DND-41 (cell line): Measurements from ENCODE around the gene SLC2A11.

Source experiments
- ATAC-seq: fragments of 200-7000 bp; cut with Tn5 transposase; 3 replicates; pipeline ENCODE4 v1.9.1; 2021; ENCODE audit warnings: low read depth; ENCODE audit not compliant: insufficient read depth
- DNase-seq: peaks from one replicate; pipeline ENCODE4 v3.0.0-alpha.2; 2020
- H2AFZ ChIP-seq: 2 replicates; pipeline ENCODE4 v1.6.0; 2012; ENCODE audit warnings: low read depth, low read length
- H3K27ac ChIP-seq: 2 replicates; pipeline ENCODE4 v1.5.1; 2012; ENCODE audit warnings: low read length, inconsistent platforms
- H3K27me3 ChIP-seq: fragments of 200-600 bp; sonication (generic); 2 replicates; pipeline ENCODE4 v1.6.0; 2012; ENCODE audit warnings: low read length, mild to moderate bottlenecking, inconsistent platforms; ENCODE audit not compliant: insufficient read depth, poor library complexity
- H3K36me3 ChIP-seq: 2 replicates; pipeline ENCODE4 v1.5.1; 2012; ENCODE audit warnings: low read length, inconsistent platforms; ENCODE audit not compliant: insufficient read depth
- H3K4me1 ChIP-seq: 2 replicates; pipeline ENCODE4 v1.5.1; 2012; ENCODE audit warnings: mild to moderate bottlenecking, low read length; ENCODE audit not compliant: insufficient read depth
- H3K4me2 ChIP-seq: 2 replicates; pipeline ENCODE4 v1.6.0; 2012; ENCODE audit warnings: mild to moderate bottlenecking, moderate library complexity, low read length, inconsistent platforms; ENCODE audit not compliant: insufficient read depth
- H3K4me3 ChIP-seq, 2 experiments: fragments of 200-600 bp in 1 of 2; shearing (Covaris generic) in 1 of 2; 2 replicates each; pipeline ENCODE4 v1.5.1; 2012 to 2016; ENCODE audit warnings: inconsistent platforms in 2 of 2, low read length in 2 of 2, mild to moderate bottlenecking in 2 of 2, low read depth in 1 of 2, moderate library complexity in 1 of 2
- H3K79me2 ChIP-seq: 2 replicates; pipeline ENCODE4 v1.6.0; 2012; ENCODE audit warnings: low read length, inconsistent platforms; ENCODE audit not compliant: insufficient read depth
- H3K9ac ChIP-seq: 2 replicates; pipeline ENCODE4 v1.6.0; 2012; ENCODE audit warnings: low read depth, mild to moderate bottlenecking, inconsistent platforms, low read length, moderate library complexity
- H3K9me3 ChIP-seq: 2 replicates; pipeline ENCODE4 v1.5.1; 2012; ENCODE audit warnings: low read length, moderate library complexity, mild to moderate bottlenecking, inconsistent platforms; ENCODE audit not compliant: insufficient read depth, severe bottlenecking
- H4K20me1 ChIP-seq: 2 replicates; pipeline ENCODE4 v1.6.0; 2012; ENCODE audit warnings: low read length; ENCODE audit not compliant: insufficient read depth
- CTCF ChIP-seq: IDR thresholded peaks from 2 replicates; pipeline ENCODE4 v1.5.1; 2012; ENCODE audit warnings: borderline replicate concordance, low read length, moderate library complexity, mild to moderate bottlenecking; ENCODE audit not compliant: poor library complexity, severe bottlenecking; ENCODE audit errors: extremely low read depth
- EZH2 ChIP-seq: IDR thresholded peaks from 3 replicates; pipeline ENCODE4 v1.6.1; 2012; ENCODE audit warnings: borderline replicate concordance, low read depth, mild to moderate bottlenecking, moderate library complexity, low read length, inconsistent platforms; ENCODE audit not compliant: severe bottlenecking

The SLC2A11 gene

GRCh38 chr22:23833911-23834317, 23.8 kb upstream of the SLC2A11 start:
- no peak overlapping the region for H3K27ac ChIP-seq
- TF ChIP-seq CTCF (no peak), EZH2 (no peak)
- peaks cover 39% of the 10 kb centered on the region for H4K20me1 ChIP-seq
- peaks cover 81% of the 10 kb centered on the region for H3K36me3 ChIP-seq
- H3K79me2 ChIP-seq = peaks cover 28% of the 10 kb centered on the region
- no peaks in the 10 kb centered on the region for H3K9me3 ChIP-seq
- no peak overlapping the region for H2AFZ ChIP-seq
- ATAC-seq (no peak), DNase-seq (no peak)
- H3K4me1 ChIP-seq = peaks cover 13% of the 10 kb centered on the region
- no peaks in the 10 kb centered on the region for H3K27me3 ChIP-seq
- no peak overlapping the region for H3K4me3 ChIP-seq
- no peak overlapping the region for H3K9ac ChIP-seq
- no peak overlapping the region for H3K4me2 ChIP-seq

GRCh38 chr22:23834406-23834792, 23.3 kb upstream of the SLC2A11 start:
- H3K27ac ChIP-seq = no peak overlapping the region
- ATAC-seq (no peak), DNase-seq (no peak)
- no peak overlapping the region for H3K4me2 ChIP-seq
- no peak overlapping the region for H3K4me3 ChIP-seq
- H3K9ac ChIP-seq = no peak overlapping the region
- H3K27me3 ChIP-seq = no peaks in the 10 kb centered on the region
- no peak for TF ChIP-seq EZH2
- no peak for TF ChIP-seq CTCF
- H3K36me3 ChIP-seq = peaks cover 76% of the 10 kb centered on the region
- H3K4me1 ChIP-seq = peaks cover 15% of the 10 kb centered on the region
- H3K9me3 ChIP-seq = no peaks in the 10 kb centered on the region
- H3K79me2 ChIP-seq = peaks cover 26% of the 10 kb centered on the region
- peaks cover 35% of the 10 kb centered on the region for H4K20me1 ChIP-seq
- no peak overlapping the region for H2AFZ ChIP-seq

GRCh38 chr22:23834793-23835483, 22.7 kb upstream of the SLC2A11 start:
- no peak for TF ChIP-seq CTCF
- TF ChIP-seq EZH2 = no peak
- H3K27ac ChIP-seq = no peak overlapping the region

More at GRCh38 chr22:23834793-23835483, 22.7 kb upstream of the SLC2A11 start:
- peaks cover 71% of the 10 kb centered on the region for H3K36me3 ChIP-seq
- ATAC-seq = no peak
- no peak overlapping the region for H2AFZ ChIP-seq
- DNase-seq = no peak
- H3K4me2 ChIP-seq = no peak overlapping the region
- peaks cover 20% of the 10 kb centered on the region for H3K4me1 ChIP-seq
- peaks cover 35% of the 10 kb centered on the region for H4K20me1 ChIP-seq
- no peaks in the 10 kb centered on the region for H3K27me3 ChIP-seq
- no peak overlapping the region for H3K9ac ChIP-seq
- H3K79me2 ChIP-seq = peaks cover 22% of the 10 kb centered on the region
- no peaks in the 10 kb centered on the region for H3K9me3 ChIP-seq
- H3K4me3 ChIP-seq = no peak overlapping the region
